PC-9 (cell line): ENCODE results near the gene DECR2. TPM values are rescaled to one million over a fixed set of nuclear protein-coding genes. Genes with fewer than 3 reads are reported as not detected.

ENCODE experiments used
- BruUV-seq: library from RNA; stranded (reverse); fragments of 400-500 nt; replicated peaks from 2 replicates; lab custom pipeline; 2021; lab: Mats Ljungman, UMichigan
- CTCF ChIA-PET: fragments of 300-600 bp; sonication (Branson Sonifier 250); formaldehyde crosslinking; loops from one replicate; lab custom pipeline; 2022; ENCODE audit warnings: antibody characterized with exemption; lab: Charles Lee
- POLR2A ChIA-PET: fragments of 300-600 bp; sonication (Branson Sonifier 250); formaldehyde crosslinking; loops from one replicate; lab custom pipeline; 2022; ENCODE audit warnings: antibody characterized with exemption; ENCODE audit not compliant: unreplicated experiment; lab: Charles Lee
- DNase-seq, 2 experiments: peaks; one replicate each; pipeline versions ENCODE4 v3.0.0 to v3.0.0-alpha.2; 2015 to 2022; ENCODE audit warnings: mixed read lengths in 1 of 2
- H2AFZ ChIP-seq: fragments of 200-600 bp; sonication (generic); 2 replicates; pipeline ENCODE4 v1.8.1; 2017; ENCODE audit warnings: antibody characterized with exemption
- H3F3A ChIP-seq: fragments of 200-600 bp; sonication (generic); 2 replicates; pipeline ENCODE4 v1.8.1; 2017; ENCODE audit warnings: antibody characterized with exemption, mild to moderate bottlenecking, low read depth; ENCODE audit not compliant: insufficient read depth
- H3K27ac ChIP-seq: fragments of 200-600 bp; sonication (generic); 2 replicates; pipeline ENCODE4 v1.6.1; 2016; ENCODE audit warnings: mixed run types
- H3K27me3 ChIP-seq: fragments of 200-600 bp; sonication (generic); 2 replicates; pipeline ENCODE4 v1.6.1; 2016; ENCODE audit warnings: low read depth, mixed run types; ENCODE audit not compliant: insufficient read depth
- H3K36me3 ChIP-seq: fragments of 200-600 bp; sonication (generic); 2 replicates; pipeline ENCODE4 v1.6.1; 2016; ENCODE audit warnings: low read depth, mixed run types
- H3K4me1 ChIP-seq: fragments of 200-600 bp; sonication (generic); replicated peaks from 2 replicates; pipeline ENCODE4 v1.6.1; 2016; ENCODE audit warnings: mixed run types; ENCODE audit not compliant: insufficient read depth
- H3K4me2 ChIP-seq: fragments of 200-600 bp; sonication (generic); 2 replicates; pipeline ENCODE4 v1.6.1; 2017; ENCODE audit warnings: mixed run types
- H3K4me3 ChIP-seq: fragments of 200-600 bp; sonication (generic); 2 replicates; pipeline ENCODE4 v1.6.1; 2016; ENCODE audit warnings: mixed run types
- H3K79me2 ChIP-seq: fragments of 200-600 bp; sonication (generic); 2 replicates; pipeline ENCODE4 v1.6.1; 2017; ENCODE audit warnings: low read depth, mixed run types
- H3K9me2 ChIP-seq: fragments of 200-600 bp; sonication (generic); 2 replicates; pipeline ENCODE4 v1.8.1; 2017; ENCODE audit warnings: mild to moderate bottlenecking; ENCODE audit not compliant: insufficient read depth
- H3K9me3 ChIP-seq: fragments of 200-600 bp; sonication (generic); 2 replicates; pipeline ENCODE4 v1.8.1; 2016; ENCODE audit warnings: low read depth; ENCODE audit not compliant: insufficient read depth
- H4K20me1 ChIP-seq: fragments of 200-600 bp; sonication (generic); 2 replicates; pipeline ENCODE4 v1.8.1; 2017; ENCODE audit not compliant: insufficient read depth
- EZH2 ChIP-seq: fragments of 200-600 bp; sonication (generic); IDR thresholded peaks from 2 replicates; pipeline ENCODE4 v1.8.0; 2017; ENCODE audit warnings: antibody characterized with exemption, low read depth
- intact Hi-C: fragments of 100-400 bp; cut with micrococcal nuclease; formaldehyde crosslinking; loops from one replicate; pipeline ENCODE4 v1.10.0; 2022; ENCODE audit not compliant: unreplicated experiment
- total RNA-seq: library from RNA; stranded (reverse); gene quantifications from 2 replicates; pipeline ENCODE4 v1.2.3, GENCODE V29; 2021
- TF ChIP-seq, protein P1 (sequence below): fragments of 200-600 bp; sonication (generic); conservative IDR thresholded peaks from 2 replicates; pipeline ENCODE4 v1.6.1; 2017; ENCODE audit warnings: mixed run types, antibody characterized with exemption, mild to moderate bottlenecking, moderate library complexity

Gene DECR2
- total RNA-seq, 1 experiment from 2014 or later, result 65.4 TPM

DNA sequence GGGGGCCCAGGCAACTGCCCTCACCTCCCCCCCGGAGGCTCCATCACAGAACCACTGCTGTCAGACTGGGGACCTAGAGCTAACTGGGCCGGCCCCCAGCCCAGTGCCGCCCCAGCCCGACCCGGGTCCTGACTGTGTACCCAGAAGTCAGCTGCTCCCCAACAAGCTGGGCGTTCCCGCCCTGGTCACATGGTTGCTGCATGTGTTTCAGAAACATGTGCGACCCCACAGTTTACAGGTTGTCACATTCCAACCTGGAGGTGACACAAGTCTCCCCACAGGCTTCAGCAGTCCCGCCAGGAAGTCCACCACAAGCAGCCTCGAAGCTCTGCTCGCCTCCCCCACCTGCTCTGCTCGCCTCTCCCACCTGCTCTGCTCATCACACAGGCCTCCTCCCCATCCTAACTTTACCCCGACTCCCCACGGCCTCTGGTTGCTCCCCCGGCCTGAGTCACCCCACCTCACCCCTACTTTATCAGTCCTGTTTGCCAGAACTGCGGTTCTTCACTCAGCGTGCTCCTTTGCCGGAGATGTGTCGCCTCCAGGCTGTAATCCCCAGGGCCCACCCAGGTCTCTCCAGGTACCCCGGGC, 32.3 kb upstream of the DECR2 start:
- H3K79me2 ChIP-seq, result no peaks in the 10 kb centered on the region
- H4K20me1 ChIP-seq, result no peaks in the 10 kb centered on the region
- H3K27me3 ChIP-seq, result no peaks in the 10 kb centered on the region
- CTCF ChIA-PET, result no interaction called here
- peaks cover 10% of the 10 kb centered on the region; the same call in 1 of the 2 replicates for H3F3A ChIP-seq
- peaks cover 5% of the 10 kb centered on the region; the same call in 1 of the 2 replicates for H3K4me1 ChIP-seq
- no peak for TF ChIP-seq EZH2
- TF ChIP-seq, protein P1, sequence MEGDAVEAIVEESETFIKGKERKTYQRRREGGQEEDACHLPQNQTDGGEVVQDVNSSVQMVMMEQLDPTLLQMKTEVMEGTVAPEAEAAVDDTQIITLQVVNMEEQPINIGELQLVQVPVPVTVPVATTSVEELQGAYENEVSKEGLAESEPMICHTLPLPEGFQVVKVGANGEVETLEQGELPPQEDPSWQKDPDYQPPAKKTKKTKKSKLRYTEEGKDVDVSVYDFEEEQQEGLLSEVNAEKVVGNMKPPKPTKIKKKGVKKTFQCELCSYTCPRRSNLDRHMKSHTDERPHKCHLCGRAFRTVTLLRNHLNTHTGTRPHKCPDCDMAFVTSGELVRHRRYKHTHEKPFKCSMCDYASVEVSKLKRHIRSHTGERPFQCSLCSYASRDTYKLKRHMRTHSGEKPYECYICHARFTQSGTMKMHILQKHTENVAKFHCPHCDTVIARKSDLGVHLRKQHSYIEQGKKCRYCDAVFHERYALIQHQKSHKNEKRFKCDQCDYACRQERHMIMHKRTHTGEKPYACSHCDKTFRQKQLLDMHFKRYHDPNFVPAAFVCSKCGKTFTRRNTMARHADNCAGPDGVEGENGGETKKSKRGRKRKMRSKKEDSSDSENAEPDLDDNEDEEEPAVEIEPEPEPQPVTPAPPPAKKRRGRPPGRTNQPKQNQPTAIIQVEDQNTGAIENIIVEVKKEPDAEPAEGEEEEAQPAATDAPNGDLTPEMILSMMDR, result no peak
- no peak overlapping the region for H3K4me2 ChIP-seq
- intact Hi-C loops, result no loop called here
- no peak overlapping the region for H3K4me3 ChIP-seq
- no peaks in the 10 kb centered on the region for H3K9me3 ChIP-seq
- POLR2A ChIA-PET, result no interaction called here
- H3K27ac ChIP-seq, result no peak overlapping the region
- no peaks in the 10 kb centered on the region for H3K9me2 ChIP-seq
- no peak overlapping the region for H2AFZ ChIP-seq
- H3K36me3 ChIP-seq, result peaks cover 3% of the 10 kb centered on the region; the same call in 1 of the 2 replicates
- no peak for DNase-seq
- no TSS peak for BruUV-seq

DNA sequence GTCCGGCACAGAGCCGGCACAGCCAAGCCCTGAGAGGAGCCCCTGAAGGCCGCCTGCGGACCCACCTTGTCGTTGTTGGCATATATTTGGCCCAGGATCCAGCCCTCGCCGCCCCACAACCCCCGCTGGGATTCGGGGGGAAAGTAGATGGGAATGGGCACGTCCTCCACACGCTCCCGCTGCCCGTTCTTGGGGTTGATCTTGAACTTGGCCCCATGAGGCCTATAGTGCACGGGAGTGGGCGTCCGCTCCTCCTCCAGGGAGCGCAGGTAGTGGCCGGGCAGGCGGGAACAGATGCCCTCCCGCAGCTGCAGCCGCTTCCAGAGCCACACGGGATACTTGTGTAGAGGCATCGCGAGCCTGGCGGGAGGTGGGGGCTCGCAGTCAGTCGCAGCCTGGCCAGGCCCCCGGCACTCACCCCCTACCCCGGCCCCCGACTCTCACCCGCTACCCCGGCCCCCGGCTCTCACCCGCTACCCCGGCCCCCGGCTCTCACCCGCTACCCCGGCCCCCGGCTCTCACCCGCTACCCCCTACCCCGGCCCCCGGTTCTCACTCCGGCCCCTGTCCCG, 31.7 kb upstream of the DECR2 start:
- Histone ChIP-seq H3K27ac (no peak overlapping the region), H3K27me3 (no peaks in the 10 kb centered on the region), H3K9me2 (no peaks in the 10 kb centered on the region), H3K36me3 (peaks cover 3% of the 10 kb centered on the region; the same call in 1 of the 2 replicates), H2AFZ (no peak overlapping the region), H3K4me1 (peaks cover 5% of the 10 kb centered on the region; the same call in 1 of the 2 replicates), H3K4me3 (peak overlapping the region; percentile 38; the same call in 1 of the 2 replicates), H3F3A (peaks cover 7% of the 10 kb centered on the region; the same call in 1 of the 2 replicates), H3K4me2 (no peak overlapping the region), H3K9me3 (no peaks in the 10 kb centered on the region), H3K79me2 (no peaks in the 10 kb centered on the region), H4K20me1 (no peaks in the 10 kb centered on the region)
- TF ChIP-seq, protein P1, result no peak
- TF ChIP-seq EZH2, result no peak
- no peak for DNase-seq
- ChIA-PET CTCF (interaction anchor here (0.6 to 1.2 kb wide), 4 partner anchors 11 to 350 kb away, joined by 3 read pairs; no protein-coding TSS in a partner anchor), POLR2A (interaction anchor here (0.6 kb wide), 1 partner anchor 439 kb away, joined by 3 read pairs; no protein-coding TSS in a partner anchor)
- intact Hi-C loops, result no loop called here
- no TSS peak for BruUV-seq

DNA sequence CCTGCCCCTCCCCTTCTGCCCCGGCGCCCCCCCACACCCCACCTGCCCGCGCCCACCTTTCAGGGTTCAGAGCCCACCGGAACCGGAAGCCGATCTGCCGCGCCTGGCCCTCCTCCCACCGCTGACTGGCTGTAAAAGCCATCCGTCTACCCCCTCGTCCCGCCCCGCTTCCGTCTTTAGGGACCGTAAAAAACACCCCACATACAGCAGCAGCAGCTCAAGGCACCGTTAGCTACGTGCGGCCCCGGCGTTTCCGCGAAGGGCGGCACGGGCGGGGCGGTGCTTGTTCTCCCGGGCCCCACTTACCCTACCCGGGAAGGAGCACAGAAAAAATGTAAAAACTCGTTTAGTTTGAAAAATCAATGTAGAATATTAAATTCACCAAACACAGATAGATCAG, 31.2 kb upstream of the DECR2 start, which contains the start of gene MRPL28:
Gene MRPL28, minus strand, starts transcription at position 96 of the 400 bp plus-strand sequence. CDS start 320 bp downstream, outside the sequence.
- no peak within 1 kb of the TSS for H2AFZ ChIP-seq
- BruUV-seq, result no TSS peak
- no peaks in the 10 kb centered on the region for H4K20me1 ChIP-seq
- ChIA-PET CTCF (interaction anchor here (0.6 to 1.2 kb wide), 4 partner anchors 11 to 350 kb away, joined by 3 read pairs; no protein-coding TSS in a partner anchor), POLR2A (interaction anchor here (0.5 to 0.6 kb wide), 4 partner anchors 18 to 438 kb away, joined by 3 to 19 read pairs (median 4); no protein-coding TSS in a partner anchor)
- no peak for TF ChIP-seq EZH2
- TF ChIP-seq, protein P1, result no peak
- no peaks in the 10 kb centered on the region for H3K9me3 ChIP-seq
- intact Hi-C loops, result no loop called here
- no peak within 1 kb of the TSS for H3K27ac ChIP-seq
- peak; percentile 86 to 96 for DNase-seq
- H3K4me2 ChIP-seq, result peak within 1 kb of the TSS; percentile 72
- H3F3A ChIP-seq, result peaks cover 7% of the 10 kb centered on the region; the same call in 1 of the 2 replicates
- H3K36me3 ChIP-seq, result peaks cover 3% of the 10 kb centered on the region; the same call in 1 of the 2 replicates
- H3K4me3 ChIP-seq, result peak within 1 kb of the TSS; percentile 38; the same call in 1 of the 2 replicates
- H3K4me1 ChIP-seq, result peaks cover 5% of the 10 kb centered on the region; the same call in 1 of the 2 replicates
- no peaks in the 10 kb centered on the region for H3K27me3 ChIP-seq
- H3K79me2 ChIP-seq, result no peaks in the 10 kb centered on the region
- H3K9me2 ChIP-seq, result no peaks in the 10 kb centered on the region
